ENCODE results near the gene UNCX.

Gene UNCX

GRCh38 chr7:1228545-1229201 is 4.0 kb upstream of the UNCX start:
- no peaks in the 10 kb centered on the region for H3K9me3 ChIP-seq (ENCODE audit: control insufficient read depth, insufficient read depth, low read length)
- no peak overlapping the region for H3K9ac ChIP-seq (ENCODE audit: low read depth, low read length)
- H3K27me3 ChIP-seq (ENCODE audit: control insufficient read depth, insufficient read depth, low read length): peaks cover 79% of the 10 kb centered on the region
- no peaks in the 10 kb centered on the region for H3K36me3 ChIP-seq (ENCODE audit: control insufficient read depth, insufficient read depth, low read length)
- no peak overlapping the region for H3K4me3 ChIP-seq (ENCODE audit: low read depth, low read length)
- H3K4me1 ChIP-seq (ENCODE audit: control insufficient read depth, insufficient read depth, low read length): peaks cover 6% of the 10 kb centered on the region

- Histone ChIP-seq H3K36me3 (ENCODE audit: control insufficient read depth, insufficient read depth, low read length) (no peaks in the 10 kb centered on the region), H3K9me3 (ENCODE audit: control insufficient read depth, insufficient read depth, low read length) (no peaks in the 10 kb centered on the region), H3K4me1 (ENCODE audit: control insufficient read depth, insufficient read depth, low read length) (peaks cover 10% of the 10 kb centered on the region), H3K27me3 (ENCODE audit: control insufficient read depth, insufficient read depth, low read length) (peaks cover 79% of the 10 kb centered on the region), H3K9ac (ENCODE audit: low read depth, low read length) (no peak overlapping the region), H3K4me3 (ENCODE audit: low read depth, low read length) (no peak overlapping the region)
Measured at GRCh38 chr7:1229202-1229947, 3.3 kb upstream of the UNCX start.

- Histone ChIP-seq H3K9ac (ENCODE audit: low read depth, low read length) (no peak overlapping the region), H3K4me1 (ENCODE audit: control insufficient read depth, insufficient read depth, low read length) (peaks cover 10% of the 10 kb centered on the region), H3K36me3 (ENCODE audit: control insufficient read depth, insufficient read depth, low read length) (no peaks in the 10 kb centered on the region), H3K4me3 (ENCODE audit: low read depth, low read length) (no peak overlapping the region), H3K9me3 (ENCODE audit: control insufficient read depth, insufficient read depth, low read length) (no peaks in the 10 kb centered on the region), H3K27me3 (ENCODE audit: control insufficient read depth, insufficient read depth, low read length) (peaks cover 81% of the 10 kb centered on the region)
Measured at GRCh38 chr7:1229956-1230355, 2.7 kb upstream of the UNCX start.

- peaks cover 12% of the 10 kb centered on the region for H3K4me1 ChIP-seq (ENCODE audit: control insufficient read depth, insufficient read depth, low read length)
- H3K27me3 ChIP-seq (ENCODE audit: control insufficient read depth, insufficient read depth, low read length): peaks cover 81% of the 10 kb centered on the region
- no peaks in the 10 kb centered on the region for H3K36me3 ChIP-seq (ENCODE audit: control insufficient read depth, insufficient read depth, low read length)
- no peak overlapping the region for H3K9ac ChIP-seq (ENCODE audit: low read depth, low read length)
- H3K4me3 ChIP-seq (ENCODE audit: low read depth, low read length): peak overlapping the region; percentile 13
- no peaks in the 10 kb centered on the region for H3K9me3 ChIP-seq (ENCODE audit: control insufficient read depth, insufficient read depth, low read length)
Measured at GRCh38 chr7:1230411-1231213, 2.1 kb upstream of the UNCX start.

GRCh38 chr7:1231214-1232102 is 1.2 kb upstream of the UNCX start:
- Histone ChIP-seq H3K27me3 (ENCODE audit: control insufficient read depth, insufficient read depth, low read length) (peaks cover 78% of the 10 kb centered on the region), H3K4me1 (ENCODE audit: control insufficient read depth, insufficient read depth, low read length) (peaks cover 9% of the 10 kb centered on the region), H3K36me3 (ENCODE audit: control insufficient read depth, insufficient read depth, low read length) (no peaks in the 10 kb centered on the region), H3K9ac (ENCODE audit: low read depth, low read length) (no peak overlapping the region), H3K4me3 (ENCODE audit: low read depth, low read length) (peak overlapping the region; percentile 18), H3K9me3 (ENCODE audit: control insufficient read depth, insufficient read depth, low read length) (no peaks in the 10 kb centered on the region)

- no peaks in the 10 kb centered on the region for H3K9me3 ChIP-seq (ENCODE audit: control insufficient read depth, insufficient read depth, low read length)
- H3K4me1 ChIP-seq (ENCODE audit: control insufficient read depth, insufficient read depth, low read length): peaks cover 6% of the 10 kb centered on the region
- H3K36me3 ChIP-seq (ENCODE audit: control insufficient read depth, insufficient read depth, low read length): no peaks in the 10 kb centered on the region
- peaks cover 76% of the 10 kb centered on the region for H3K27me3 ChIP-seq (ENCODE audit: control insufficient read depth, insufficient read depth, low read length)
- H3K9ac ChIP-seq (ENCODE audit: low read depth, low read length): no peak overlapping the region
- H3K4me3 ChIP-seq (ENCODE audit: low read depth, low read length): peak overlapping the region; percentile 18
Measured at GRCh38 chr7:1232103-1232466, 587 bp upstream of the UNCX start.

GRCh38 chr7:1233333-1234048 is 819 bp downstream of the UNCX start:
- Histone ChIP-seq H3K4me1 (ENCODE audit: control insufficient read depth, insufficient read depth, low read length) (peaks cover 6% of the 10 kb centered on the region), H3K9me3 (ENCODE audit: control insufficient read depth, insufficient read depth, low read length) (no peaks in the 10 kb centered on the region), H3K4me3 (ENCODE audit: low read depth, low read length) (no peak overlapping the region), H3K36me3 (ENCODE audit: control insufficient read depth, insufficient read depth, low read length) (no peaks in the 10 kb centered on the region), H3K9ac (ENCODE audit: low read depth, low read length) (no peak overlapping the region), H3K27me3 (ENCODE audit: control insufficient read depth, insufficient read depth, low read length) (peaks cover 75% of the 10 kb centered on the region)

GRCh38 chr7:1234049-1234880 is 1.6 kb downstream of the UNCX start:
- Histone ChIP-seq H3K4me1 (ENCODE audit: control insufficient read depth, insufficient read depth, low read length) (peaks cover 6% of the 10 kb centered on the region), H3K27me3 (ENCODE audit: control insufficient read depth, insufficient read depth, low read length) (peaks cover 75% of the 10 kb centered on the region), H3K36me3 (ENCODE audit: control insufficient read depth, insufficient read depth, low read length) (no peaks in the 10 kb centered on the region), H3K4me3 (ENCODE audit: low read depth, low read length) (peak overlapping the region; percentile 22), H3K9me3 (ENCODE audit: control insufficient read depth, insufficient read depth, low read length) (no peaks in the 10 kb centered on the region), H3K9ac (ENCODE audit: low read depth, low read length) (no peak overlapping the region)

GRCh38 chr7:1234881-1235500 is 2.3 kb downstream of the UNCX start:
- peaks cover 82% of the 10 kb centered on the region for H3K27me3 ChIP-seq (ENCODE audit: control insufficient read depth, insufficient read depth, low read length)
- H3K4me1 ChIP-seq (ENCODE audit: control insufficient read depth, insufficient read depth, low read length): peaks cover 6% of the 10 kb centered on the region
- H3K9ac ChIP-seq (ENCODE audit: low read depth, low read length): no peak overlapping the region
- H3K4me3 ChIP-seq (ENCODE audit: low read depth, low read length): peak overlapping the region; percentile 22
- H3K36me3 ChIP-seq (ENCODE audit: control insufficient read depth, insufficient read depth, low read length): no peaks in the 10 kb centered on the region
- no peaks in the 10 kb centered on the region for H3K9me3 ChIP-seq (ENCODE audit: control insufficient read depth, insufficient read depth, low read length)
